B cell (primary cell): ENCODE data around the gene ZNF484. TPM values are rescaled to one million over a fixed set of nuclear protein-coding genes. Genes with fewer than 3 reads are reported as not detected.
"Not testable (repeated sequence)": the region's sequence is repeated elsewhere in the genome, so short reads cannot be mapped to it uniquely, and the experiment has no call there.

Source experiments
- ATAC-seq: fragments of 200-7000 bp; cut with Tn5 transposase; one replicate; pipeline ENCODE4 v1.10.0; 2021; ENCODE audit warnings: low read depth, mild to moderate bottlenecking, moderate number of reproducible peaks, moderate library complexity
- CTCF ChIA-PET: fragments of 350-600 bp; sonication (Branson Sonifier 250); formaldehyde crosslinking; loops from one replicate; lab custom pipeline; 2021; ENCODE audit warnings: antibody characterized with exemption, inconsistent platforms; lab: Charles Lee
- POLR2A ChIA-PET: fragments of 350-600 bp; sonication (Branson Sonifier 250); formaldehyde crosslinking; loops from one replicate; lab custom pipeline; 2021; ENCODE audit warnings: antibody characterized with exemption; lab: Charles Lee
- DNase-seq: peaks from one replicate; pipeline ENCODE4 v3.0.0; 2013
- H2AFZ ChIP-seq: 2 replicates; pipeline ENCODE4 v1.6.1; 2012; ENCODE audit warnings: mild to moderate bottlenecking, low read depth, low read length; ENCODE audit not compliant: insufficient read depth, poor library complexity, severe bottlenecking
- H3K27ac ChIP-seq, 2 donors: 1 replicate in 1 of 2; 2 replicates in 1 of 2; pipeline ENCODE4 v1.5.1; 2012 to 2013; ENCODE audit warnings: low read length in 2 of 2, mild to moderate bottlenecking in 2 of 2, moderate library complexity in 1 of 2
- H3K27me3 ChIP-seq, 4 experiments: fragments of 200-600 bp in 1 of 4; sonication (generic) in 1 of 4; replicated peaks in 1 of 4; 1 replicate in 2 of 4; 2 replicates in 2 of 4; pipeline versions ENCODE4 v1.6.1 to v1.7.0; 2013 to 2016; ENCODE audit warnings: low read length in 3 of 4, mild to moderate bottlenecking in 2 of 4, mixed read lengths in 1 of 4, moderate library complexity in 1 of 4; ENCODE audit not compliant: insufficient read depth in 4 of 4, control insufficient read depth in 3 of 4; ENCODE audit errors: control extremely low read depth in 1 of 4
- H3K36me3 ChIP-seq, 2 experiments: replicated peaks in 1 of 2; 1 replicate in 1 of 2; 2 replicates in 1 of 2; pipeline versions ENCODE4 v1.6.1 to v1.7.1; 2013; ENCODE audit warnings: low read length in 1 of 2; ENCODE audit not compliant: insufficient read depth in 2 of 2, control insufficient read depth in 1 of 2; ENCODE audit errors: control extremely low read depth in 1 of 2, extremely low read depth in 1 of 2
- H3K4me1 ChIP-seq, 2 donors: fragments of 200-600 bp in 1 of 2; sonication (generic) in 1 of 2; 1 replicate in 1 of 2; 2 replicates in 1 of 2; pipeline versions ENCODE4 v1.5.1 to v1.6.1; 2013 to 2017; ENCODE audit warnings: low read length in 2 of 2; ENCODE audit not compliant: control insufficient read depth in 2 of 2, insufficient read depth in 2 of 2
- H3K4me2 ChIP-seq: replicated peaks from 2 replicates; pipeline ENCODE3; 2012; ENCODE audit warnings: mild to moderate bottlenecking, low read depth, low read length; ENCODE audit not compliant: poor library complexity, severe bottlenecking
- H3K4me3 ChIP-seq, 5 experiments: fragments of 200-600 bp in 1 of 5; sonication (generic) in 1 of 5; 1 replicate in 3 of 5; 2 replicates in 2 of 5; pipeline versions ENCODE4 v1.5.1 to v1.7.0; 2011 to 2016; ENCODE audit warnings: low read length in 4 of 5, mild to moderate bottlenecking in 4 of 5, low read depth in 2 of 5, control low read depth in 1 of 5, moderate library complexity in 1 of 5; ENCODE audit not compliant: insufficient read depth in 1 of 5; ENCODE audit errors: control extremely low read depth in 1 of 5, extremely low read depth in 1 of 5
- H3K79me2 ChIP-seq: fragments of 200-600 bp; sonication (generic); one replicate; pipeline ENCODE4 v1.6.0; 2016; ENCODE audit warnings: low read length; ENCODE audit not compliant: control insufficient read depth, insufficient read depth
- H3K9ac ChIP-seq: fragments of 200-600 bp; sonication (generic); 2 replicates; pipeline ENCODE4 v1.6.1; 2017; ENCODE audit warnings: mild to moderate bottlenecking, low read length, moderate library complexity
- H3K9me3 ChIP-seq, 3 donors: one replicate each; pipeline versions ENCODE4 v1.6.1 to v1.7.1; 2013; ENCODE audit warnings: low read length in 2 of 3; ENCODE audit not compliant: control insufficient read depth in 2 of 3, insufficient read depth in 1 of 3; ENCODE audit errors: control extremely low read depth in 1 of 3
- H4K20me1 ChIP-seq: 2 replicates; pipeline ENCODE4 v1.6.0; 2012; ENCODE audit warnings: mild to moderate bottlenecking, low read length; ENCODE audit not compliant: insufficient read depth, control insufficient read depth, poor library complexity, severe bottlenecking
- H3K27ac Mint-ChIP-seq: one replicate; pipeline ENCODE4 v1.8.0; 2021; ENCODE audit warnings: mixed read lengths
- H3K27me3 Mint-ChIP-seq: one replicate; pipeline ENCODE4 v1.8.0; 2021; ENCODE audit warnings: mixed read lengths
- H3K4me1 Mint-ChIP-seq: one replicate; pipeline ENCODE4 v1.8.0; 2021; ENCODE audit warnings: mixed read lengths
- H3K4me3 Mint-ChIP-seq: one replicate; pipeline ENCODE4 v1.8.0; 2021; ENCODE audit warnings: mixed read lengths
- H3K9me3 Mint-ChIP-seq: one replicate; pipeline ENCODE4 v1.8.0; 2022; ENCODE audit warnings: mixed read lengths; ENCODE audit not compliant: insufficient read depth
- EZH2 ChIP-seq: IDR thresholded peaks from 2 replicates; pipeline ENCODE4 v1.6.1; 2012; ENCODE audit warnings: borderline replicate concordance, low read depth, mild to moderate bottlenecking, moderate library complexity, low read length; ENCODE audit not compliant: insufficient read depth, poor library complexity, severe bottlenecking
- whole genome bisulfite sequencing: methylation state at CpG from one replicate; pipeline ENCODE4 v1.1.5; 2013; ENCODE audit warnings: missing lambda C conversion rate; ENCODE audit not compliant: insufficient coverage; 5-methylcytosine and 5-hydroxymethylcytosine counted together
- intact Hi-C: fragments of 100-400 bp; cut with micrococcal nuclease; formaldehyde crosslinking; loops from one replicate; pipeline ENCODE4 v1.10.0; 2022
- polyA plus RNA-seq: library from polyadenylated mRNA; depleted of rRNA; stranded (reverse); fragments of >200 nt; gene quantifications from 2 replicates; pipeline ENCODE4 v1.2.3, GENCODE V29; 2012
- total RNA-seq, 2 donors: library from RNA; stranded (reverse); fragments of 120-200 nt in 1 of 2; gene quantifications; 1 replicate in 1 of 2; 2 replicates in 1 of 2; pipeline versions ENCODE4 v1.2.3 to v1.2.4, GENCODE V29; 2013 to 2022
- TF ChIP-seq, protein P1 (sequence below): fragments of 200-600 bp; IDR thresholded peaks from one replicate; pipeline ENCODE4 v1.8.0; 2022; ENCODE audit warnings: antibody characterized with exemption, mild to moderate bottlenecking

The ZNF484 gene
- total and polyA plus RNA-seq, 2 donors (not counting 1 experiment from before 2014, with no cell fraction given) = 2.2 to 22.7 TPM

DNA sequence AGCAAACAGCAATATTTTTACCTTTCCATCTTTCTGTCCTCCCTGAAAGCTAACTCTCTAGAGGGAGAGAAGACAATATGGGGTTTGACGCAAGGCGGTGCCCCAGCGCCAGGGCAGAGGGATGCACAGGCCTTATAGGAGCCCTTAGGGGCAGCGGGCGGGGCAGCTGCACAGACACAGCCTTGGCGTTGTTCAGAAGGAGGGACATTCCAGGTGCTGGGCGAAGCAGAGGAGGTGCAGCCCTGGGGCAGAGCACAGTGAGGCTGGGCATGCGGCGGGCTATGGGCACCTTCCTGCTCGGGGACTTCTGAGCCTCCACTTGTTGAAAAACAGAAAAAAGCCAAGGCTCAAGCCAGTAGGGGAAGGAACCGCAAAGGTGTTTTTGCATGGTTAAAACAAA is 79.5 kb downstream of the ZNF484 start:
- peaks cover 47% of the 10 kb centered on the region for H3K27me3 Mint-ChIP-seq
- no peaks in the 10 kb centered on the region for H3K9me3 ChIP-seq
- no peak for DNase-seq
- H4K20me1 ChIP-seq = no peaks in the 10 kb centered on the region
- H3K4me3 Mint-ChIP-seq = no peak overlapping the region
- H3K4me2 ChIP-seq = no peak overlapping the region
- ChIA-PET POLR2A (no interaction called here), CTCF (interaction anchor here (1.1 to 17.1 kb wide), 2 partner anchors 9 to 67 kb away, joined by 3 to 241 read pairs; no protein-coding TSS in a partner anchor)
- 92% methylated on average over 11 of the region's 11 CpGs for WGBS
- no peak overlapping the region for H3K9ac ChIP-seq
- H3K4me3 ChIP-seq = no peak overlapping the region
- H2AFZ ChIP-seq = no peak overlapping the region
- ATAC-seq = no peak
- H3K4me1 ChIP-seq = no peaks in the 10 kb centered on the region
- intact Hi-C loops = no loop called here
- peaks cover 0 to 6% (median 3%) of the 10 kb centered on the region in 4 experiments for H3K27me3 ChIP-seq
- no peak overlapping the region for H3K27ac Mint-ChIP-seq
- no peaks in the 10 kb centered on the region for H3K4me1 Mint-ChIP-seq
- no peaks in the 10 kb centered on the region for H3K79me2 ChIP-seq
- H3K36me3 ChIP-seq = no peaks in the 10 kb centered on the region
- H3K27ac ChIP-seq = no peak overlapping the region
- H3K9me3 Mint-ChIP-seq = no peaks in the 10 kb centered on the region
- TF ChIP-seq, protein P1, sequence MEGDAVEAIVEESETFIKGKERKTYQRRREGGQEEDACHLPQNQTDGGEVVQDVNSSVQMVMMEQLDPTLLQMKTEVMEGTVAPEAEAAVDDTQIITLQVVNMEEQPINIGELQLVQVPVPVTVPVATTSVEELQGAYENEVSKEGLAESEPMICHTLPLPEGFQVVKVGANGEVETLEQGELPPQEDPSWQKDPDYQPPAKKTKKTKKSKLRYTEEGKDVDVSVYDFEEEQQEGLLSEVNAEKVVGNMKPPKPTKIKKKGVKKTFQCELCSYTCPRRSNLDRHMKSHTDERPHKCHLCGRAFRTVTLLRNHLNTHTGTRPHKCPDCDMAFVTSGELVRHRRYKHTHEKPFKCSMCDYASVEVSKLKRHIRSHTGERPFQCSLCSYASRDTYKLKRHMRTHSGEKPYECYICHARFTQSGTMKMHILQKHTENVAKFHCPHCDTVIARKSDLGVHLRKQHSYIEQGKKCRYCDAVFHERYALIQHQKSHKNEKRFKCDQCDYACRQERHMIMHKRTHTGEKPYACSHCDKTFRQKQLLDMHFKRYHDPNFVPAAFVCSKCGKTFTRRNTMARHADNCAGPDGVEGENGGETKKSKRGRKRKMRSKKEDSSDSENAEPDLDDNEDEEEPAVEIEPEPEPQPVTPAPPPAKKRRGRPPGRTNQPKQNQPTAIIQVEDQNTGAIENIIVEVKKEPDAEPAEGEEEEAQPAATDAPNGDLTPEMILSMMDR = no peak
- TF ChIP-seq EZH2 = no peak

DNA sequence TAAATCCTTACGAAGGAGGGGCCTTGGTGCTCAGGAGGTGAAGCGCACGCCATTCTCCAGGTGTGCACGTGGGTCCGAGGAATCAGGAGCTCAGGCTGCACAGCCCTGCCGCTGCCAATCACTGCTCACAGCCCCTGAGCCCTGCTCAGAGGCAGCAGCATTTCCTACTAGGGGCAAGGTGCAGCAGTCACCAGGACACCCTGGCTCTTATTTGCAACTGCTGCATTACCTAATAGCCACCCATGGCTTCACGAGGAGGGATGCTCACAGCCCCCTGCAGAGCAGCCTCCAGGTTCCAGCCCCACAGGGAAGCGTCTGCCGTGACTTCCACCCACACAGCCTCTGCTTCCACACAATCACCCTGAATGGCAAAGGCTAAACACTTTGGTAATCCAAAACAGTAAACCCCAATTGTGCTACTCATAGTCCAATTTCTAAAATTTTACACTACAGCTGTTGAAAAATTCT is 81.5 kb downstream of the ZNF484 start:
- POLR2A ChIA-PET, H3K27ac Mint-ChIP-seq, H3K4me1 Mint-ChIP-seq, H3K4me2 ChIP-seq, H3K4me3 Mint-ChIP-seq, H3K9ac ChIP-seq, H3K9me3 Mint-ChIP-seq, H3K9me3 ChIP-seq, H2AFZ ChIP-seq, H3K27me3 ChIP-seq, DNase-seq, H3K4me1 ChIP-seq, ATAC-seq, H3K4me3 ChIP-seq, H3K27ac ChIP-seq, H3K79me2 ChIP-seq, intact Hi-C loops, H4K20me1 ChIP-seq, H3K36me3 ChIP-seq: not testable (repeated sequence)
- WGBS = 89% methylated on average over 9 of the region's 9 CpGs
- CTCF ChIA-PET = interaction anchor here (17.1 kb wide), 1 partner anchor 65 kb away, joined by 241 read pairs; no protein-coding TSS in a partner anchor
- peaks cover 50% of the 10 kb centered on the region for H3K27me3 Mint-ChIP-seq
